GM23248 (cell line): ENCODE data around the gene AP2B1. TPM values are rescaled to one million over a fixed set of nuclear protein-coding genes. Genes with fewer than 3 reads are reported as not detected.

Source experiments
- DNase-seq: peaks from one replicate; pipeline ENCODE4 v3.0.0-alpha.2; 2015
- H2AFZ ChIP-seq: fragments of 200-600 bp; sonication (generic); 2 replicates; pipeline ENCODE4 v1.6.1; 2016; ENCODE audit warnings: antibody characterized with exemption
- H3F3A ChIP-seq: fragments of 200-600 bp; sonication (generic); 2 replicates; pipeline ENCODE4 v1.6.1; 2016; ENCODE audit warnings: mild to moderate bottlenecking, antibody characterized with exemption, mixed run types; ENCODE audit not compliant: insufficient read depth
- H3K27ac ChIP-seq: fragments of 200-600 bp; sonication (generic); 2 replicates; pipeline ENCODE4 v1.5.1; 2016; ENCODE audit warnings: mild to moderate bottlenecking
- H3K27me3 ChIP-seq: fragments of 200-600 bp; sonication (generic); replicated peaks from 2 replicates; pipeline ENCODE4 v1.6.1; 2016; ENCODE audit warnings: mild to moderate bottlenecking; ENCODE audit not compliant: insufficient read depth
- H3K36me3 ChIP-seq: fragments of 200-600 bp; sonication (generic); 2 replicates; pipeline ENCODE4 v1.6.1; 2016; ENCODE audit warnings: low read depth, mild to moderate bottlenecking
- H3K4me1 ChIP-seq: fragments of 200-600 bp; sonication (generic); 2 replicates; pipeline ENCODE4 v1.6.1; 2016; ENCODE audit warnings: mild to moderate bottlenecking; ENCODE audit not compliant: insufficient read depth
- H3K4me2 ChIP-seq: fragments of 200-600 bp; sonication (generic); one replicate; pipeline ENCODE4 v1.6.1; 2016; ENCODE audit warnings: mild to moderate bottlenecking; ENCODE audit not compliant: unreplicated experiment
- H3K4me3 ChIP-seq: fragments of 200-600 bp; sonication (generic); 2 replicates; pipeline ENCODE4 v1.5.1; 2016; ENCODE audit warnings: mild to moderate bottlenecking
- H3K79me2 ChIP-seq: fragments of 200-600 bp; sonication (generic); 2 replicates; pipeline ENCODE4 v1.6.1; 2016; ENCODE audit warnings: mild to moderate bottlenecking; ENCODE audit not compliant: insufficient read depth
- H3K9ac ChIP-seq: fragments of 200-600 bp; sonication (generic); 2 replicates; pipeline ENCODE4 v1.6.1; 2016; ENCODE audit warnings: mild to moderate bottlenecking
- H3K9me2 ChIP-seq: fragments of 200-600 bp; sonication (generic); 2 replicates; pipeline ENCODE4 v1.6.1; 2016; ENCODE audit warnings: mixed run types, mild to moderate bottlenecking, moderate library complexity; ENCODE audit not compliant: insufficient read depth
- H3K9me3 ChIP-seq: fragments of 200-600 bp; sonication (generic); one replicate; pipeline ENCODE4 v1.6.1; 2017; ENCODE audit warnings: low read depth
- H4K20me1 ChIP-seq: fragments of 200-600 bp; sonication (generic); 2 replicates; pipeline ENCODE4 v1.6.0; 2016; ENCODE audit not compliant: insufficient read depth
- EZH2 ChIP-seq: fragments of 200-600 bp; sonication (generic); IDR thresholded peaks from 2 replicates; pipeline ENCODE4 v1.6.1; 2018; ENCODE audit warnings: antibody characterized with exemption, mild to moderate bottlenecking; ENCODE audit not compliant: insufficient read depth, poor library complexity, severe bottlenecking
- EZH2phosphoT487 ChIP-seq: fragments of 200-600 bp; sonication (generic); IDR thresholded peaks from 2 replicates; pipeline ENCODE4 v1.6.1; 2018; ENCODE audit warnings: antibody characterized with exemption, moderate library complexity, mild to moderate bottlenecking, low read depth; ENCODE audit not compliant: insufficient read depth
- WGBS, 2 experiments: methylation state at CpG; one replicate each; pipeline ENCODE4 v1.1.6; 2015 to 2017; ENCODE audit warnings: low lambda C conversion rate in 2 of 2, low coverage in 1 of 2; ENCODE audit errors: missing lambda C conversion rate in 2 of 2; 5-methylcytosine and 5-hydroxymethylcytosine counted together
- in situ Hi-C: fragments of 300-500 bp; cut with MboI; formaldehyde crosslinking; loops from 2 replicates; pipeline ENCODE4 v1.15.0; 2020
- polyA plus RNA-seq: library from polyadenylated mRNA; unstranded; fragments of >200 nt; fragmentation: Nextera tagmentation; extraction: Ambion mirVana; gene quantifications from 2 replicates; pipeline ENCODE4 v1.2.1, GENCODE V29; 2016
- total RNA-seq: library from RNA; depleted of rRNA; stranded (reverse); fragments of >200 nt; shearing (Covaris generic); gene quantifications from 2 replicates; pipeline ENCODE4 v1.2.3, GENCODE V29; 2014

AP2B1 gene
- total and polyA plus RNA-seq, 2 experiments from 2014 or later, result 72.4 to 85.9 TPM

DNA sequence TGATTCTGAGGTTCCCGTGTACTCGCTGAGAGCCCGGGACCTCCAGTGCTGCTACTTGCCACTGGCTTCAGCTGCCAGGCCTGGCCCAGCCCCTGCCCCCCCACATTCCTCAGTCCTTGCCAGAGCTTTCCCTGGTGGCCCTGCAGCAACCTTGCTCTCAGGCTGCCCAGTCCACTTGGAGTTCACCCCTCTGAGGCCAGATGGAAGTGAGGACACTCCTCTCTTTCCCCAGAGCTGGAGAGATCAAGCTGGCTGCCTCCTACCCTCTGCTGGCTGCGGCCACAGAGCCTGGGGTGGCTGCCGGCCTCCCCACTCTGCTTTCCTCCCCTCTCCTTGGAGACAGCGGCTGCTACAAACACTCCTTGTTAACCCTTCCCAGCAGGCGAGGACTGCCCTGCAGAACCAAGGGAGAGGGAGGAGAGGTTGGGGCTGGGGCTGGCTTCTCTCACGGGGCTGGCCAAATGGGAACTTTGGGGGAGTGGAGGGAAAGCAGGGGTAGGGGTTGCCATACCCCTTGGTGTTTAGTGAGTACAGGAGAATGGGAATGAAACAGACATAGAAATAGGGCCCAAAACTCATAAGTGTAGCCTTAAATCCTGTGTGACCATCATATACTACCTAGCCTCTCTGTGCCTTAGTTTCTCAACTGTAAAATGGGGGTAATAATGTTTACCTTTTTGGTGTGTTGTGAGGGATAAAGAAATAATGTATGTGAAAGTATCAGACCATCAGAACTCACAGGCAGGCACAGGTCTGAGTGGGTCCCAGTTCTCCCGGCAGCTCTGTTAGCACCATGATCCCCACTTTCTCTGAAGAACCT is 166.0 kb downstream of the AP2B1 start, which contains the start of gene GAS2L2:
Gene GAS2L2 (minus strand): TSS at position 295 of the 820 bp plus-strand sequence. CDS start 389 bp downstream, outside the sequence.
- no peak for DNase-seq
- Histone ChIP-seq H3K9me2 (no peaks in the 10 kb centered on the region), H3F3A (no peaks in the 10 kb centered on the region)

DNA sequence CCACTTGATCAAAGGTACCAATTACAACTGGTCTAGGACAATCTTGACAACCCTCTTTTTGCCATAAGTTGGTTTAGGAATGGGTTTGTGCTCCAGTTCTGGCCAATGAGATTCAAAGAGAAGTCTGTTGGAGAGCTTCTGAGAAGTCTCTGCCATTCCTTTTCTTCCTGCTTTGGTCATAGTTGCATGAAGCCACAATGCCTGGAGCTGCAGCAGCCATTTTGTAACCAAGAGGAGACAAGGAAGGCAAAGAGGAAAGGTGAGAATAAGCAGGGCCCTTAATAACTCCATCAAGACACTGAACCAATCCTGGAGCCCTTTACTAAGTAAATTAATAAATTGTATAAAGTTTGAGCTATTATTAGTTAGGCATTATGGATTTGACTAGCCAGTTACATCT is 170.1 kb downstream of the AP2B1 start:
- H3F3A ChIP-seq, result no peaks in the 10 kb centered on the region
- H3K79me2 ChIP-seq, result no peaks in the 10 kb centered on the region
- in situ Hi-C loops, result no loop called here
- DNase-seq, result no peak
- no peaks in the 10 kb centered on the region for H3K9me2 ChIP-seq
- no peaks in the 10 kb centered on the region for H3K9me3 ChIP-seq
- no peaks in the 10 kb centered on the region for H3K36me3 ChIP-seq
- H3K27me3 ChIP-seq, result no peaks in the 10 kb centered on the region
- H3K4me1 ChIP-seq, result no peaks in the 10 kb centered on the region
- TF ChIP-seq EZH2phosphoT487 (no peak), EZH2 (no peak)
- H2AFZ ChIP-seq, result no peak overlapping the region
- no peaks in the 10 kb centered on the region for H4K20me1 ChIP-seq
- H3K4me3 ChIP-seq, result no peak overlapping the region
- H3K27ac ChIP-seq, result no peak overlapping the region
- H3K4me2 ChIP-seq, result no peak overlapping the region
- H3K9ac ChIP-seq, result no peak overlapping the region

More for the DNA sequence above, 166.0 kb downstream of the AP2B1 start, which contains the start of gene GAS2L2:
- 32 to 39% methylated on average over 8 to 9 of the region's 9 CpGs for WGBS, 2 experiments
- H3K79me2 ChIP-seq, result no peaks in the 10 kb centered on the region
- no peaks in the 10 kb centered on the region; the same call in 1 of the 2 replicates for H3K27me3 ChIP-seq
- peaks cover 9% of the 10 kb centered on the region for H3K4me1 ChIP-seq
- no peak within 1 kb of the TSS for H3K4me3 ChIP-seq
- no peak within 1 kb of the TSS for H3K9ac ChIP-seq
- no peaks in the 10 kb centered on the region for H3K36me3 ChIP-seq
- no peaks in the 10 kb centered on the region for H4K20me1 ChIP-seq
- TF ChIP-seq EZH2, result no peak
- TF ChIP-seq EZH2phosphoT487, result no peak
- H3K9me3 ChIP-seq, result no peaks in the 10 kb centered on the region
- in situ Hi-C loops, result no loop called here
- H3K27ac ChIP-seq, result no peak within 1 kb of the TSS
- H3K4me2 ChIP-seq, result no peak within 1 kb of the TSS
- H2AFZ ChIP-seq, result no peak within 1 kb of the TSS

DNA sequence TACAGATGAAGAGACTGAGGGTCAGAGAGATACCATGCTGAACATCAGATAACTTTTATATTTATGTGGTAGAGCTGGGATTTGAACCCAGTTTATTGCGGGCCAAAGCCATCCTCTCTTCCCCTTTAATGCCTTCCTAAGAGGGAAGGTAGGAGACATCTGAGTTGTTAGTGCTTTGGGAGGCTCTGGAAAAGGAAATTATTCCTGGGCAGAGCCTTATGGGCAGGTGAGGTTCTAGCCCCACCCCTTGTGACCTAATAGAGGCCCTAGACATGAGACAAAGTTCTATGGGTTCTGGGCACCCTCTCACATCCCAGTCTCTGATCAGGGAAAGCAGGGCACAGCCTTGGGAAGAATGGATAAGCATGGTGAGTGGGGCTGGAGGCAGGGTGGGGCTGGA is 173.5 kb downstream of the AP2B1 start, which contains the start of gene C17orf50:
Gene C17orf50 (plus strand): TSS at position 301 of the 400 bp plus-strand sequence. CDS start 55 bp downstream, at position 356.
- H3K79me2 ChIP-seq, result no peaks in the 10 kb centered on the region
- no peaks in the 10 kb centered on the region for H3K9me2 ChIP-seq
- in situ Hi-C loops, result no loop called here
- no peaks in the 10 kb centered on the region for H3F3A ChIP-seq
- no peak within 1 kb of the TSS for H3K9ac ChIP-seq
- no peak for DNase-seq
- no peaks in the 10 kb centered on the region for H4K20me1 ChIP-seq
- no peaks in the 10 kb centered on the region for H3K9me3 ChIP-seq
- 50 to 57% methylated on average over 1 of the region's 1 CpG for WGBS, 2 experiments
- no peaks in the 10 kb centered on the region for H3K4me1 ChIP-seq
- no peak within 1 kb of the TSS for H3K4me2 ChIP-seq
- H3K4me3 ChIP-seq, result no peak within 1 kb of the TSS
- H2AFZ ChIP-seq, result no peak within 1 kb of the TSS
- H3K27me3 ChIP-seq, result no peaks in the 10 kb centered on the region
- no peak within 1 kb of the TSS for H3K27ac ChIP-seq
- TF ChIP-seq EZH2phosphoT487 (no peak), EZH2 (no peak)
- no peaks in the 10 kb centered on the region for H3K36me3 ChIP-seq

DNA sequence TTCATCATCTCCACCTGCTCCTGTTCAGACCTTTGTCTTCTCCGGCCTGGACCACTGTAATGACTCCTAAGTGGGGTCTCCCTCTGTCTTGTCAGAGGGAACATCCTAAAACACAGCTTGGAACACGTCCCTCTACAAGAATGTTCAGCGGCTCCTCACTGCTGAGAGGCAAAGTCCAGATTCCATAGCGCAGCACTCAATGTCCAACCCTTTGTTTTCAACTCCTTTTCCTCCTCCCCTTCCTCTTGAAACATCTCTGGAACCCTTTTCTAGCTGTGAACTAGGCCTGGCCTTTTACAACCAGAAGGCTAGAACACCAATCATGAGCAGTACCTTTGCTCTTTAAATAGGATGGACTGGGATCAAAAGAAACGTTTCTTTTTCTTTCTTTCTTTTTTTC is 174.5 kb downstream of the AP2B1 start:
- Histone ChIP-seq H3K9ac (no peak overlapping the region), H3K4me2 (no peak overlapping the region), H3K36me3 (no peaks in the 10 kb centered on the region), H2AFZ (no peak overlapping the region), H4K20me1 (no peaks in the 10 kb centered on the region), H3K27ac (no peak overlapping the region), H3K27me3 (no peaks in the 10 kb centered on the region), H3F3A (no peaks in the 10 kb centered on the region), H3K79me2 (no peaks in the 10 kb centered on the region), H3K9me3 (no peaks in the 10 kb centered on the region), H3K9me2 (no peaks in the 10 kb centered on the region), H3K4me3 (no peak overlapping the region), H3K4me1 (no peaks in the 10 kb centered on the region)
- in situ Hi-C loops, result no loop called here
- DNase-seq, result no peak
- no peak for TF ChIP-seq EZH2phosphoT487
- no peak for TF ChIP-seq EZH2
- WGBS, 2 experiments, result 69 to 70% methylated on average over 5 of the region's 5 CpGs
